DMS153 (cell line): Measurements from ENCODE around the gene C17orf75.
"Not testable (repeated sequence)": the region's sequence is repeated elsewhere in the genome, so short reads cannot be mapped to it uniquely, and the experiment has no call there.

ENCODE experiments used
- DNase-seq: peaks from one replicate; lab custom pipeline; 2025; lab: John Stamatoyannopoulos, UW

C17orf75 gene

GRCh38 chr17:32342603-32343325 lies 791 bp upstream of the C17orf75 start:
- DNase-seq: no peak

GRCh38 chr17:32341141-32341856 lies 674 bp downstream of the C17orf75 start:
- DNase-seq: no peak

GRCh38 chr17:32335687-32336086 lies 6.3 kb downstream of the C17orf75 start:
- no peak for DNase-seq

GRCh38 chr17:32335046-32335445 lies 6.9 kb downstream of the C17orf75 start:
- DNase-seq: no peak

- no peak for DNase-seq
Measured at GRCh38 chr17:32333187-32333586, 8.8 kb downstream of the C17orf75 start.

- DNase-seq: no peak
Measured at GRCh38 chr17:32331243-32332040, 10.5 kb downstream of the C17orf75 start.

GRCh38 chr17:32330147-32330546 lies 11.8 kb downstream of the C17orf75 start:
- DNase-seq: no peak

- no peak for DNase-seq
Measured at GRCh38 chr17:32327911-32328310, 14.1 kb downstream of the C17orf75 start.

GRCh38 chr17:32323811-32324491 lies 18.0 kb downstream of the C17orf75 start:
- DNase-seq: no peak

GRCh38 chr17:32323046-32323445 lies 18.9 kb downstream of the C17orf75 start:
- no peak for DNase-seq

GRCh38 chr17:32320847-32321246 lies 21.1 kb downstream of the C17orf75 start:
- no peak for DNase-seq

- DNase-seq: not testable (repeated sequence)
Measured at GRCh38 chr17:32320080-32320479, 21.9 kb downstream of the C17orf75 start.

GRCh38 chr17:32319548-32319905 lies 22.4 kb downstream of the C17orf75 start:
- DNase-seq: no peak

- DNase-seq: no peak
Measured at GRCh38 chr17:32318071-32318470, 23.9 kb downstream of the C17orf75 start.

GRCh38 chr17:32317353-32317752 lies 24.6 kb downstream of the C17orf75 start:
- no peak for DNase-seq

GRCh38 chr17:32316653-32317052 lies 25.3 kb downstream of the C17orf75 start:
- not testable (repeated sequence) for DNase-seq

- no peak for DNase-seq
Measured at GRCh38 chr17:32315171-32315570, 26.8 kb downstream of the C17orf75 start.

- no peak for DNase-seq
Measured at GRCh38 chr17:32314636-32315035, 27.3 kb downstream of the C17orf75 start.

GRCh38 chr17:32311028-32311536 lies 30.9 kb downstream of the C17orf75 start:
- DNase-seq: no peak

GRCh38 chr17:32307658-32308057 lies 34.3 kb downstream of the C17orf75 start:
- DNase-seq: no peak

GRCh38 chr17:32305049-32305448 lies 36.9 kb downstream of the C17orf75 start:
- no peak for DNase-seq

- no peak for DNase-seq
Measured at GRCh38 chr17:32303781-32304288, 38.1 kb downstream of the C17orf75 start.
